NCI-H146 treated with DMSO at 0.1 percent for 48 hours (cell line): ENCODE data around the gene DNAH12.
A peak's percentile ranks its signal among the peaks of the same experiment; 100 is the strongest.
"Not testable (repeated sequence)": the region's sequence is repeated elsewhere in the genome, so short reads cannot be mapped to it uniquely, and the experiment has no call there.

ENCODE experiments used
- DNase-seq: peaks from one replicate; lab custom pipeline; 2025; ENCODE audit not compliant: unreplicated experiment; lab: John Stamatoyannopoulos, UW

The DNAH12 gene

DNA sequence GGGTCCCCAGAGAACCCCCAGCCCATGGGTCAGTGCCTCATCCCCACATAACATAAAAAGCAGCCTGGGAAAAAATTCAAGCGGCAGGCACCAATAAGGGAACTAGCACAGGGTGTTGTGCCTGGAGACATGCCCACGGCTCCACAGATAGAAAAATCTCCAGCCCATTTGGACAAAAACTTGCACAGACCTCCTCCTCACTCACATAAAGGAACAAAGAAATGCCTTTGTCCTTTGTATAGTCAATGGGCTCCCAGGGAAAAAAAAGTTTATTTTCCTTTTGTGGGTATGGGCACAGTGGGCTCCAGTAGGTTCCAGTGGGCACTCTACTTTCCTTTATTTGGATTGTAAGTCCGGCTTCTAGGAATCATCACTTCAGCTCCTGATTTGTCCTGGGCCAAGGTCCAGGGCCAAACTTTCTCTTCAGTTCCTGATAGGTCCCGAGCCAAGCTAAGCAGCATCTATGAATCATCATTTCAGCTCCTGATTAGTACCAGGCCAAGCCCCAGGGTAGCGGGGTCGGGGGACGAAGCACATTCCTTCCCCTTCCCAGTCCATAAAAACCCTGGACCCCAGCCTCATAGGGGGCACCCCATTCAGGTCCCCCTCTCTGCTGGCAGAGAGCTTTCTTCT is 1.6 kb upstream of the DNAH12 start:
- DNase-seq, result no peak

DNA sequence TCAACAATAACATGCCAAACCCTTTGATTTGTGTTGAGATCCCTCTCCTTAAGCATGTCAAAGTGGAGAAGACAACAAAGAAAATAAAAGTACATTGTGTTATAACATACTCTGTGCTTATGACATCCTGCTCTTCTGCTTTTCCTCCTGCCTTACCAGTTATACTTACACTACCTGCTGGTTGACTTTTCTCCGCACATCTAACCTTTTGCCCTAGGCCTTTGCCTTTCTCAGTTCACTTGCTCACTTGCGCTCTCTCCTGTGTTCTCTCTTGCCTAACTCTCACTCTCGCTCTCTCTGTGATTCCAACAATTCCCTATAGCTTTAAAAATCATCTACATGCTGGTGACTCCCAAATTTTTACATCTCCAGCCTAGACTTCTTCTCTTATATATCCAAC is 5.7 kb downstream of the DNAH12 start:
- no peak for DNase-seq

- no peak for DNase-seq
Measured at GRCh38 chr3:57530071-57530608, 14.0 kb downstream of the DNAH12 start.

DNA sequence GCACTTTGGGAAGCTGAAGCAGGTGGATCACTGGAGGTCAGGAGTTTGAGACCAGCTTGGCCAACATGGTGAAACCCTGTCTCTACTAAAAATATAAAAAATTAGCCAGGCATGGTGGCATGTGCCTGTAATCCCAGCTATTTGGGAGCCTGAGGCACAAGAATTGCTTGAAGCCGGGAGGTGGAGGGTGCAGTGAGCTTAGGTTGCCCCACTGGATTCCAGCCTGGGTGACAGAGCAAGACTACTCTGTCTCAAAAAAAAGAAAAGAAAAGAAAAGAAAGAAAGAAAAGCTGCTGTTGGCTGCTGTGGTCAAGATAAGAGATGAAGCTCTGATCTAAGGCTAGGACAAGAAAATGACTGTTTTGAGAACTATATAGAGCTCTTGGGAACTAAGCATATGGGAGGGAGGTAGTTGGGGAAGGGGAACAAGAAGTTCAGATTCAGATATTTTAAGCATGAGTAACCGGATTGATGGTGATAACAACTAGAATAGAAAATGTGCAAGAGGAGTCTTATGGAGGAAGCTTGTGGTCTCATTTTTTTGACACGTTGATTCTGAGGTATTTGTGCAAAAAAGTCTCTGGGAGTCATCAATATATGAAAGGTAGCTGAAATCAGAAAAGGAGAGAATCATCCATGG is 25.7 kb downstream of the DNAH12 start:
- no peak for DNase-seq

- DNase-seq, result no peak
Measured at GRCh38 chr3:57512166-57512565, 32.0 kb downstream of the DNAH12 start.

GRCh38 chr3:57505901-57506300 is 38.2 kb downstream of the DNAH12 start:
- no peak for DNase-seq

DNA sequence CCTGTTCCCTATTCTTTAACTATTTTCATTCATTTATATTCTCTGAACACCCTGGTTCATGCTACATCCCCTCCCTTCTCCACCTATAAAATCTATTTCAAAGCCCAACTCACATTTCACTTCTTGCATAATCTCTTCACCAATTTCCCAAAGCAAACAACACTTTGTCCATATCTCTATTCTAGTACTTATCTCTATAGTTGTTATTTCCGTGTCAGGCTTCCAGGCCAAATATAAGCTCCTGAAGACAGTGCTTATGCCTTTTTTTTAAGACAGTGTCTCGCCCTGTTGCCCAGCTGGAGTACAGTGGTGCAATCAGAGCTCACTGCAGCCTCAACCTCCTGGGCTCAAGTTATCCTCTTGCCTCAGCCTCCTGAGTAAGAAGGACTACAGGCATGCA is 43.6 kb downstream of the DNAH12 start:
- peak; percentile 0 for DNase-seq

GRCh38 chr3:57497904-57498303 is 46.2 kb downstream of the DNAH12 start:
- no peak for DNase-seq

- no peak for DNase-seq
Measured at GRCh38 chr3:57484563-57484962, 59.6 kb downstream of the DNAH12 start.

DNA sequence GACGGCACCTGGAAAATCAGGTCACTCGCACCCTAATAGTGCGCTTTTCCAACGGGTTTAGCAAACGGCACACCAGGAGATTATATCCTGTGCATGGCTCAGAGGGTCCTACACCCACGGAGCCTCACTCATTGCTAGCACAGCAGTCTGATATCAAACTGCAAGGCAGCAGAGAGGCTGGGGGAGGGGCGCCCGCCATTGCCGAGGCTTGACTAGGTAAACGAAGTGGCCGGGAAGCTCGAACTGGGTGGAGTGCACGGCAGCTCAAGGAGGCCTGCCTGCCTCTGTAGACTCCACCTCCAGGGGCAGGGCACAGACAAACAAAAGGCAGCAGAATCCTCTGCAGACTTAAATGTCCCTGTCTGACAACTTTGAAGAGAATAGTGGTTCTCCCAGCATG is 67.0 kb downstream of the DNAH12 start:
- DNase-seq, result not testable (repeated sequence)

- DNase-seq, result no peak
Measured at GRCh38 chr3:57464801-57465200, 79.3 kb downstream of the DNAH12 start.

DNA sequence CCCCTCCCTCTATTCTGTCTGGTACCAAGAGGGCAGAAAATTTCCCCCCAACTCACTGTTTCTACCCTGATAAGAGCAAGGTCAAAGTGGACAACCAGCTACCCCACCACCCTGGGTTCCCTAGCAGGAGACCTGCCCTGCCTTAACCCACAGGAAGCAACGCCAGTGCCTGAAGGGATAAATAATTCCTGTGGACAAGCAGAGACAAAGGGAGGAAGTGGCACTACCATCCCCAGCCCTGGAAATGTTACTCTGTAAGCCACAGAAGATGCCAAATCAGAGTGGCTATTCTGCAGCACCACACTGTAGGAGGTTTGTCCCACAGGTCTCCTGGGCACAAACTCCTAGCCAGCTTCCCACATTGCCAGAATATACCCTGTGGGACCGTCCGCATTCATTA is 80.1 kb downstream of the DNAH12 start:
- no peak for DNase-seq

DNA sequence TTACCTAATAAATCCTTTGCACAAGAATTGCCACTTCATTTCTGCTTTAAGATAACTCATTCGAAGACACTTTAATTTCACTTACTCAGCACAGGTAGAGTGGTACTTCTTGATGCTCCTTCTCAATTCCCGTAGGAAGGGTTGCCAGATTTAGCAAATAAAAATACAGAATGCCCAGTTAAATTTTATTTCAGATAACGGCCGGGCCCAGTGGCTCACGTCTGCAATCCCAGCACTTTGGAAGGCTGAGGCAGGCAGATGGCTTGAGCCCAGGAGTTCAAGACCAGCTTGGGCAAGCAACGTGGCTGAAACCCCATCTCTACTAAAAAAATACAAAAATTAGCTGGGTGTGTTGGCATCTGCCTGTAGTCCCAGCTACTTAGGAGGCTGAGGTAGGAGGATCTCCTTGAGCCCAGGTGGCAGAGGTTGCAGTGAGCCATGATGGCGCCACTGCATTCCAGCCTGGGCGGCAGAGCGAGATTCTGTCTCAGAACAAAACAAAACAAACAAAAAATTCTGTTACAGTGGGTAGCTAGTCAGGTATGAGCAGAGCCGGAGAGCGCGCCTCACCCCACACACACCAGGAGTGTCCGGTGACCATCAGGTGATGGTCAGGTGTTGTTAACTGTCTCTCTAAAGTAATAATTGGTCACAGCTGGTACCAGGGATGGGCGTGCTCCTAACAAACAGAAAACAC is 92.8 kb downstream of the DNAH12 start:
- DNase-seq, result no peak

DNA sequence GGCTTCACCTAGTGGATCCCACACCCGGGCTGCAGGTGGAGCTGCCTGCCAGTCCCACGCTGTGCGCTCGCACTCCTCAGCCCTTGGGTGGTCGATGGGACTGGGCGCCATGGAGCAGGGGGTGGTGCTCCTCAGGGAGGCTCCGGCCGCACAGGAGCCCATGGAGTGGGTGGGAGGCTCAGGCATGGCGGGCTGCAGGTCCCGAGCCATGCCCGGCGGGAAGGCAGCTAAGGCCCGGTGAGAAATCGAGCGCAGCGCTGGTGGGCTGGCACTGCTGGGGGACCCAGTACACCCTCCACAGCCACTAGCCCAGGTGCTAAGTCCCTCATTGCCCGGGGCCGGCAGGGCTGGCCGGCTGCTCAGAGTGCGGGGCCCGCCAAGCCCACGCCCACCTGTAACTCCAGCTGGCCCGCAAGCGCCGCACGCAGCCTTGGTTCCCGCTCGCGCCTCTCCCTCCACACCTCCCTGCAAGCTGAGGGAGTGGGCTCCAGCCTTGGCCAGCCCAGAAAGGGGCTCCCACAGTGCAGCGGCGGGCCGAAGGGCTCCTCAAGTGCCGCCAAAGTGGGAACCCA is 94.8 kb downstream of the DNAH12 start:
- DNase-seq, result not testable (repeated sequence)

DNA sequence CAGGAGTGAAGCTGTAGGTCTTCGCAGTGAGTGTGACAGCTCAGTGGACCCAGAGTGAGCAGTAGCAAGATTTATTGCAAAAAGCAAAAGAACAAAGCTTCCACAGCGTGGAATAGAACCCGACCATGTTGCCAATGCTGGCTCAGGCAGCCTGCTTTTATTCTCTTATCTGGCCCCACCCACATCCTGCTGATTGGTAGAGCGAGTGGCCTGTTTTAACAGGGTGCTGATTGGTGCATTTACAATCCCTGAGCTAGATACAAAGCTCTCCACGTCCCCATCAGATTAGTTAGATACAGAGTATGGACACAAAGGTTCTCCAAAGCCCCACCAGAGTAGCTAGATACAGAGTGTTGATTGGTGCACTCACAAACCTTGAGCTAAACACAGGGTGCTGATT is 95.7 kb downstream of the DNAH12 start:
- DNase-seq, result not testable (repeated sequence)

GRCh38 chr3:57446318-57446841 is 97.8 kb downstream of the DNAH12 start:
- no peak for DNase-seq

- DNase-seq, result no peak
Measured at GRCh38 chr3:57444469-57444868, 99.7 kb downstream of the DNAH12 start.

DNA sequence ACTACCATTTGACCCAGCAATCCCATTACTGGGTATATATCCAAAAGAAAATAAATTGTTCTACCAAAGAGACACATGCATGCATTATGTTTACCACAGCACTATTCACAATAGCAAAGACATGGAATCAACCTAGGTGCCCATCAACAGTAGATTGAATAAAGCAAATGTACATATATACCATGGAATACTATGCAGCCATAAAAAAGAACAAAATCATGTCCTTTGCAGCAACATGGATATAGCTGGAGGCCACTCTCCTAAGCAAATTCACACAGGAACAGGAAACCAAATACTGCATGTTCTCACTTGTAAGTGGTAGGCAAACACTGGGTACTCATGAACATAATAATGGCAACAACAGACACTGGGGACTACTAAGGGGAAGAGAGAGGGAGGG is 104.0 kb downstream of the DNAH12 start:
- not testable (repeated sequence) for DNase-seq

GRCh38 chr3:57438460-57438859 is 105.7 kb downstream of the DNAH12 start:
- DNase-seq, result not testable (repeated sequence)

- no peak for DNase-seq
Measured at GRCh38 chr3:57436195-57436761, 107.9 kb downstream of the DNAH12 start.

DNA sequence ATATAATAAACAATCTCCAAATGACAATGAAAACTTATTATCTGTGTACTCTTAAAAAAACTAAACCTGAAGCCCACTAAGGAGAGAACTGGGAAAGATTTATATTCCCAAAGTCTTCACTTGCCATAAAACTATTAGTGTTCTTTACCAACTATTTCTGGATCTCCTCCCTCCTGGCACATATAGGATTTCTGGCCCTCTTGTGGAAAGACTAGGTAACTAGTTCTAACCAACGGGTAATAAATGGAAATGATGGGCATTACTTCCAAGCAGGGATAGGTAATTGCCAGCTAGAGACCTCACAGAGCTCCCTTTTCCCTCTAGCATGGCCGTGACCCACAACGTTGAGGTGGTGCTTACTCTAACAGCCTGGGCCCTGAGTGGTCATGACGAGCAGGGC is 110.1 kb downstream of the DNAH12 start:
- DNase-seq, result peak; percentile 9
